Stimulated activated CD4-positive, alpha-beta T cell treated with anti-CD3 and anti-CD28 coated beads, Interleukin-12 subunit alpha, Interleukin-12 subunit beta, amount 100 ng/mL, for 4 hours (primary cell): ENCODE data around the gene VTI1A.

Source experiments
- DNase-seq: peaks from one replicate; pipeline ENCODE4 v3.0.0-alpha.2; 2020

Gene VTI1A

GRCh38 chr10:112763916-112764520, 317.0 kb downstream of the VTI1A start:
- no peak for DNase-seq

- DNase-seq, result no peak
Observed at GRCh38 chr10:112765717-112766235, 318.8 kb downstream of the VTI1A start.

- no peak for DNase-seq
Observed at GRCh38 chr10:112766636-112767035, 319.6 kb downstream of the VTI1A start.

- DNase-seq, result no peak
Observed at GRCh38 chr10:112767156-112767555, 320.1 kb downstream of the VTI1A start.

GRCh38 chr10:112768121-112768520, 321.1 kb downstream of the VTI1A start:
- DNase-seq, result no peak

GRCh38 chr10:112769081-112769480, 322.1 kb downstream of the VTI1A start:
- DNase-seq, result no peak

- DNase-seq, result no peak
Observed at GRCh38 chr10:112769611-112770370, 322.8 kb downstream of the VTI1A start.

- DNase-seq, result no peak
Observed at GRCh38 chr10:112771733-112772132, 324.7 kb downstream of the VTI1A start.

- DNase-seq, result no peak
Observed at GRCh38 chr10:112773783-112774182, 326.8 kb downstream of the VTI1A start.

GRCh38 chr10:112774210-112774609, 327.2 kb downstream of the VTI1A start:
- no peak for DNase-seq

- DNase-seq, result no peak
Observed at GRCh38 chr10:112774798-112775197, 327.8 kb downstream of the VTI1A start.

GRCh38 chr10:112775381-112775780, 328.4 kb downstream of the VTI1A start:
- DNase-seq, result no peak

GRCh38 chr10:112775892-112776674, 329.1 kb downstream of the VTI1A start:
- DNase-seq, result no peak

GRCh38 chr10:112778579-112778978, 331.6 kb downstream of the VTI1A start:
- DNase-seq, result no peak

- DNase-seq, result no peak
Observed at GRCh38 chr10:112779025-112779770, 332.2 kb downstream of the VTI1A start.

GRCh38 chr10:112782200-112782907, 335.3 kb downstream of the VTI1A start:
- no peak for DNase-seq

GRCh38 chr10:112783351-112784021, 336.5 kb downstream of the VTI1A start:
- DNase-seq, result no peak

GRCh38 chr10:112784022-112784461, 337.0 kb downstream of the VTI1A start:
- no peak for DNase-seq

GRCh38 chr10:112785089-112785488, 338.1 kb downstream of the VTI1A start:
- no peak for DNase-seq

- no peak for DNase-seq
Observed at GRCh38 chr10:112789248-112789647, 342.2 kb downstream of the VTI1A start.

GRCh38 chr10:112790030-112790429, 343.0 kb downstream of the VTI1A start:
- DNase-seq, result no peak

GRCh38 chr10:112790921-112791320, 343.9 kb downstream of the VTI1A start:
- DNase-seq, result no peak
